GM12891 (cell line): ENCODE measurements around the gene KCNK4.

ENCODE experiments used
- DNase-seq: peaks from one replicate; pipeline ENCODE4 v3.0.0; 2011; ENCODE audit warnings: low spot score; ENCODE audit not compliant: insufficient read length
- FAIRE-seq: peaks from 2 replicates; lab custom pipeline; 2011; peaks lifted over from hg19 to GRCh38; lab: Jason Lieb, UNC
- PAX5 ChIP-seq: IDR thresholded peaks from 2 replicates; pipeline ENCODE4 v1.6.1; 2011; ENCODE audit warnings: low read length, moderate library complexity, mild to moderate bottlenecking; ENCODE audit not compliant: insufficient read depth, severe bottlenecking
- POLR2A ChIP-seq: IDR thresholded peaks from 2 replicates; pipeline ENCODE4 v1.6.1; 2011; ENCODE audit warnings: low read depth, low read length, control low read depth
- POLR2AphosphoS5 ChIP-seq: IDR thresholded peaks from 2 replicates; pipeline ENCODE4 v1.6.1; 2011; ENCODE audit warnings: low read depth, low read length, control low read depth
- POU2F2 ChIP-seq: IDR thresholded peaks from 2 replicates; pipeline ENCODE4 v1.6.1; 2011; ENCODE audit warnings: low read depth, mild to moderate bottlenecking, control low read depth, low read length, moderate library complexity
- SPI1 ChIP-seq: IDR thresholded peaks from 2 replicates; pipeline ENCODE4 v1.6.1; 2011; ENCODE audit warnings: low read depth, low read length, control low read depth
- TAF1 ChIP-seq: IDR thresholded peaks from 2 replicates; pipeline ENCODE4 v1.6.1; 2011; ENCODE audit warnings: low read depth, low read length, control low read depth

Gene KCNK4

DNA sequence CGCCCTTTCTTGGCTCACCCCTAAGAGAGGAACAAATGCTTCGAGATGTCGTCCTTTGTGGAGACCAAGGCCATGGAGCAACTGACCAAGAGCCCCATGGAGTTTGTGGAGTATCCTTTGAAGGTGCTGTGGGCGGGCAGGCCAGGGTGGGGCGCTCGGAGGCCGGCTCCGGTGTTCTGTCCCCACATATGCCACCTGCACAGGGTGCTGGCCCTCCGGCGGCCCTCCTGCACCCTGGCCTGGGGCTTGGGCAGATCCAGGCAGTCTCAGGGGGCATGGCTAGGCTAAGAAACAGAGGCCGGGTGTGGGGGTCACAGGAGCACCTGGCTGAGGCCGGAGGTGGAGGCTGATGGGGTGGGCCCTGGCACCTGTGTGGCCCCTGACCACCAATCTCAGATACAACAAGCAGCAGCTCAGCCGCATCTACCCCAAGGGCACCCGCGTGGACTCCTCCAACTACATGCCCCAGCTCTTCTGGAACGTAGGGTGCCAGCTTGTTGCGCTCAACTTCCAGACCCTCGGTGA, 29.5 kb upstream of the KCNK4 start:
- DNase-seq (no peak), FAIRE-seq (no peak)

DNA sequence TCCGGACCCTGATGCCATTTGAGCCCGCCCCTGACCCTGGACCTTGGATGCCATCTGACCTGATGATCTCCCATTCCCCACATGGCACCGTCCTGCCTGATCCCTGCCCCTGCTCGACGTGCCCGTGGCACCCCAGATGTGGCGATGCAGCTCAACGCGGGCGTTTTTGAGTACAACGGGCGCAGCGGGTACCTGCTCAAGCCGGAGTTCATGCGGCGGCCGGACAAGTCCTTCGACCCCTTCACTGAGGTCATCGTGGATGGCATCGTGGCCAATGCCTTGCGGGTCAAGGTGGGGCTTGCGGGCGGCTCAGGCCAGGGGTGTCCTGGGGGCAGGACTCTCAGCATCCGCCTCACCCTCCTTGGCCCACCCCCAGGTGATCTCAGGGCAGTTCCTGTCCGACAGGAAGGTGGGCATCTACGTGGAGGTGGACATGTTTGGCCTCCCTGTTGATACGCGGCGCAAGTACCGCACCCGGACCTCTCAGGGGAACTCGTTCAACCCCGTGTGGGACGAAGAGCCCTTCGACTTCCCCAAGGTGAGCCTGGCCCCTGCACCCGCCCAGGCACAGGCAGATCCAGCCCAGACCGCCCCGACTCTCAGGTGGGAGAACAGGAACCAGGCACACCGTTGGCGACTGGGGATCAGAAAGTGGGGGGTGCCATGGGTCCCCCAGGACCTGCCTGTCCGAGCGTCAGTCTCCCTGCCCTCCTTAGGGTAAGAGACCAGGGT, 28.7 kb upstream of the KCNK4 start:
- no peak for DNase-seq
- TF ChIP-seq POU2F2 (no peak), POLR2A (no peak), SPI1 (no peak), TAF1 (no peak), POLR2AphosphoS5 (no peak), PAX5 (no peak)
- no peak for FAIRE-seq

More for the DNA sequence above, 29.5 kb upstream of the KCNK4 start:
- TF ChIP-seq POLR2A (no peak), PAX5 (no peak), TAF1 (no peak), SPI1 (no peak), POLR2AphosphoS5 (no peak), POU2F2 (no peak)

- TF ChIP-seq POLR2AphosphoS5 = no peak
- no peak for TF ChIP-seq POLR2A
- TF ChIP-seq TAF1 = no peak
- TF ChIP-seq SPI1 = no peak
- TF ChIP-seq POU2F2 = no peak
- no peak for TF ChIP-seq PAX5
- FAIRE-seq = no peak
- DNase-seq = no peak
Measured at GRCh38 chr11:64263021-64263946, 27.8 kb upstream of the KCNK4 start.

GRCh38 chr11:64263947-64264317, 27.2 kb upstream of the KCNK4 start:
- TF ChIP-seq TAF1 (no peak), PAX5 (no peak), POLR2AphosphoS5 (no peak), POLR2A (no peak), POU2F2 (no peak), SPI1 (no peak)
- no peak for FAIRE-seq
- DNase-seq = no peak

- TF ChIP-seq POLR2AphosphoS5 (no peak), POLR2A (no peak), SPI1 (no peak), TAF1 (no peak), POU2F2 (no peak), PAX5 (no peak)
- FAIRE-seq (no peak), DNase-seq (no peak)
Measured at GRCh38 chr11:64264371-64264852, 26.7 kb upstream of the KCNK4 start.

DNA sequence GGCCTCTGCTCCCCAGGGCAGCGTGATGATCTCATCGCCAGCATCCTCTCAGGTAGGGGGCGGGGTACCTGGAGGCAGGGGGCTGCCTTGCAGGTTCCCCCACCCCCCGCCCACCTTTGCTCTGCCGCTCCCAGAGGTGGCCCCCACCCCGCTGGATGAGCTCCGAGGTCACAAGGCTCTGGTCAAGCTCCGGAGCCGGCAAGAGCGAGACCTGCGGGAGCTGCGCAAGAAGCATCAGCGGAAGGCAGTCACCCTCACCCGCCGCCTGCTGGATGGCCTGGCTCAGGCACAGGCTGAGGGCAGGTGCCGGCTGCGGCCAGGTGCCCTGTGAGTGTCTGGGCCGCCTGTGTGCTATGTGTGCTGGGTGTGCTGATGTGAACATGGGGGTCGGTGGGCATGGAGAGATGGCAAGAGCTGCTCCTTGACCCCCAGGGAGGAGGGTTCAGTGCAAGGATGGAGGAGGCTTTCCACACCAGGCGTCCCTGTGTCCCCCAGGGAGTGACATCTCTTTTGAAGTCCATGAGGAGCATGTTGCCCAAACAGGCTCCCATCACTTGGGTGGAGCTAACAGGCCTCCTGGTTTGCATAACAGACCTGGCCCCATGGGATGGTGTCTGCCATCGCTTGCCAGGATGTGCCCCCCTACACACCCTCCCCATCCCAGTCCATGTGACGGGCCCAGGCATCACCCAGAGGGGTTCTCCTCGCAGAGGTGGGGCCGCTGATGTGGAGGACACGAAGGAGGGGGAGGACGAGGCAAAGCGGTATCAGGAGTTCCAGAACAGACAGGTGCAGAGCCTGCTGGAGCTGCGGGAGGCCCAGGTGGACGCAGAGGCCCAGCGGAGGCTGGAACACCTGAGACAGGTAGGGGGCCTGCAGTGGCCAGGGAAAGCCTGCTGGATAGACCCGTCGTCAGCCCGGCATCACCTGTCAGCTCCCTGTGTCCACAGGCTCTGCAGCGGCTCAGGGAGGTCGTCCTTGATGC, 25.6 kb upstream of the KCNK4 start:
- FAIRE-seq = no peak
- no peak for DNase-seq
- TF ChIP-seq POLR2A = no peak
- no peak for TF ChIP-seq POLR2AphosphoS5
- no peak for TF ChIP-seq TAF1
- TF ChIP-seq SPI1 = no peak
- TF ChIP-seq PAX5 = no peak
- TF ChIP-seq POU2F2 = no peak

GRCh38 chr11:64266339-64266738, 24.8 kb upstream of the KCNK4 start:
- FAIRE-seq (no peak), DNase-seq (no peak)
- TF ChIP-seq SPI1 = no peak
- no peak for TF ChIP-seq POLR2A
- no peak for TF ChIP-seq POU2F2
- TF ChIP-seq TAF1 = no peak
- TF ChIP-seq POLR2AphosphoS5 = no peak

DNA sequence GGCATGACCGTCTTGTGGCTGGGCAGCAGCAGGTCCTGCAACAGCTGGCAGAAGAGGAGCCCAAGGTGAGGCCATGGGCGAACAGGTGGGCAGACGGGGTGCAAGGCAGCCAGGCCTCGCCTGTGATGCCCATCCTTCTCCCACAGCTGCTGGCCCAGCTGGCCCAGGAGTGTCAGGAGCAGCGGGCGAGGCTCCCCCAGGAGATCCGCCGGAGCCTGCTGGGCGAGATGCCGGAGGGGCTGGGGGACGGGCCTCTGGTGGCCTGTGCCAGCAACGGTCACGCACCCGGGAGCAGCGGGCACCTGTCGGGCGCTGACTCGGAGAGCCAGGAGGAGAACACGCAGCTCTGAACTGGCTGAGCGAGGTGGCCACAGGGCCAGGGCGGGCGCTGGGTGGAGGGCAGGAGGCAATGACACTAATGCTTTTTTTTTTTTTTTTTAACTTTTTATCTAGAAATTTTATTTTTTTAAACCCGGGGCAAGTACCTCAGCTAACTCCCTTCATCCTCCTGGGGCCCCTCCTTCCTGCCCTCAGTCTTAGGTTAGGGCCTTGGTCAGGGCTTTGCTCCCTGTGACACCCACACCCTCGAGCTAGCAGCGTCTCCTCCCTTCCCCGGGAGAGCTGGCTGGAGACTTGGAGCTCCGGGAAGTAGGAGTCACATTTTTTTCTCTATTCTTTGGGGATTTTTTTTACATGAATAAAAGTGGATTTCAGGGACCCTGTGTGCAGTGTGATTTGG, 23.7 kb upstream of the KCNK4 start:
- DNase-seq = no peak
- no peak for FAIRE-seq
- no peak for TF ChIP-seq PAX5
- TF ChIP-seq POU2F2 = no peak
- TF ChIP-seq TAF1 = no peak
- no peak for TF ChIP-seq POLR2A
- TF ChIP-seq SPI1 = no peak
- TF ChIP-seq POLR2AphosphoS5 = no peak
